Trophoblast cell (in vitro differentiated cells and primary cell): ENCODE data around the gene FRMD4A.
A peak's percentile ranks its signal among the peaks of the same experiment; 100 is the strongest.

ENCODE experiments used
- DNase-seq, 2 donors: peaks; one replicate each; pipeline ENCODE4 v3.0.0-alpha.2; 2016
- H2AFZ ChIP-seq: 2 replicates; pipeline ENCODE4 v1.6.1; 2013; ENCODE audit warnings: low read length, moderate library complexity, mild to moderate bottlenecking; ENCODE audit not compliant: insufficient read depth, poor library complexity
- H2AK5ac ChIP-seq: 2 replicates; pipeline ENCODE4 v1.6.1; 2013; ENCODE audit warnings: mild to moderate bottlenecking, low read length
- H2BK120ac ChIP-seq: 2 replicates; pipeline ENCODE4 v1.6.1; 2013; ENCODE audit warnings: low read length, mild to moderate bottlenecking, moderate library complexity; ENCODE audit not compliant: insufficient read depth, poor library complexity
- H2BK12ac ChIP-seq: 2 replicates; pipeline ENCODE4 v1.6.1; 2013; ENCODE audit warnings: mild to moderate bottlenecking, low read length, moderate library complexity
- H2BK5ac ChIP-seq: 2 replicates; pipeline ENCODE4 v1.6.1; 2013; ENCODE audit warnings: low read length, low read depth, moderate library complexity, mild to moderate bottlenecking; ENCODE audit not compliant: poor library complexity
- H3K14ac ChIP-seq: 2 replicates; pipeline ENCODE4 v1.6.1; 2013; ENCODE audit warnings: mild to moderate bottlenecking, low read length
- H3K18ac ChIP-seq: 2 replicates; pipeline ENCODE4 v1.6.1; 2013; ENCODE audit warnings: mild to moderate bottlenecking, low read length
- H3K23ac ChIP-seq: 2 replicates; pipeline ENCODE4 v1.6.1; 2013; ENCODE audit warnings: low read length
- H3K27ac ChIP-seq: 2 replicates; pipeline ENCODE4 v1.5.1; 2013; ENCODE audit warnings: low read depth, mild to moderate bottlenecking, inconsistent platforms, low read length, moderate library complexity
- H3K27me3 ChIP-seq: 2 replicates; pipeline ENCODE4 v1.6.1; 2013; ENCODE audit warnings: inconsistent platforms, mild to moderate bottlenecking, low read length, moderate library complexity; ENCODE audit not compliant: insufficient read depth
- H3K36me3 ChIP-seq, 2 experiments: 1 replicate in 1 of 2; 2 replicates in 1 of 2; pipeline ENCODE4 v1.6.1; 2013; ENCODE audit warnings: low read length in 2 of 2, mild to moderate bottlenecking in 2 of 2, moderate library complexity in 1 of 2; ENCODE audit not compliant: insufficient read depth in 2 of 2, control insufficient read depth in 1 of 2
- H3K4ac ChIP-seq: 2 replicates; pipeline ENCODE4 v1.6.1; 2013; ENCODE audit warnings: low read depth, mild to moderate bottlenecking, low read length, moderate library complexity
- H3K4me1 ChIP-seq, 2 experiments: 1 replicate in 1 of 2; 2 replicates in 1 of 2; pipeline ENCODE4 v1.6.1; 2013; ENCODE audit warnings: low read length in 2 of 2, mild to moderate bottlenecking in 2 of 2, moderate library complexity in 1 of 2; ENCODE audit not compliant: insufficient read depth in 2 of 2, control insufficient read depth in 1 of 2
- H3K4me2 ChIP-seq: 2 replicates; pipeline ENCODE4 v1.6.1; 2013; ENCODE audit warnings: inconsistent platforms, mild to moderate bottlenecking, low read length, moderate library complexity
- H3K4me3 ChIP-seq: 2 replicates; pipeline ENCODE4 v1.5.1; 2013; ENCODE audit warnings: mild to moderate bottlenecking, low read depth, low read length, inconsistent platforms
- H3K79me1 ChIP-seq: one replicate; pipeline ENCODE4 v1.6.1; 2013; ENCODE audit warnings: low read length
- H3K79me2 ChIP-seq: 2 replicates; pipeline ENCODE4 v1.6.1; 2013; ENCODE audit warnings: low read length, mild to moderate bottlenecking; ENCODE audit not compliant: control insufficient read depth, insufficient read depth, poor library complexity
- H3K9ac ChIP-seq: 2 replicates; pipeline ENCODE4 v1.6.1; 2013; ENCODE audit warnings: mild to moderate bottlenecking, low read length
- H3K9me3 ChIP-seq: 2 replicates; pipeline ENCODE4 v1.6.1; 2013; ENCODE audit warnings: low read depth, mild to moderate bottlenecking, control low read depth, inconsistent platforms, low read length; ENCODE audit not compliant: insufficient read depth
- H4K12ac ChIP-seq: 2 replicates; pipeline ENCODE4 v1.6.1; 2013; ENCODE audit warnings: low read depth, mild to moderate bottlenecking, low read length, moderate library complexity
- H4K8ac ChIP-seq: 2 replicates; pipeline ENCODE4 v1.6.1; 2013; ENCODE audit warnings: low read depth, mild to moderate bottlenecking, low read length, moderate library complexity
- H4K91ac ChIP-seq: one replicate; pipeline ENCODE4 v1.6.1; 2013; ENCODE audit warnings: low read depth, mild to moderate bottlenecking, low read length, moderate library complexity
- WGBS: extraction: QIAGEN DNeasy Blood & Tissue Kit; methylation state at CpG from one replicate; pipeline ENCODE4 v1.1.7; 2013; ENCODE audit warnings: missing lambda C conversion rate; ENCODE audit not compliant: insufficient read length, insufficient coverage; ENCODE audit errors: extremely low coverage; 5-methylcytosine and 5-hydroxymethylcytosine counted together

Gene FRMD4A

DNA sequence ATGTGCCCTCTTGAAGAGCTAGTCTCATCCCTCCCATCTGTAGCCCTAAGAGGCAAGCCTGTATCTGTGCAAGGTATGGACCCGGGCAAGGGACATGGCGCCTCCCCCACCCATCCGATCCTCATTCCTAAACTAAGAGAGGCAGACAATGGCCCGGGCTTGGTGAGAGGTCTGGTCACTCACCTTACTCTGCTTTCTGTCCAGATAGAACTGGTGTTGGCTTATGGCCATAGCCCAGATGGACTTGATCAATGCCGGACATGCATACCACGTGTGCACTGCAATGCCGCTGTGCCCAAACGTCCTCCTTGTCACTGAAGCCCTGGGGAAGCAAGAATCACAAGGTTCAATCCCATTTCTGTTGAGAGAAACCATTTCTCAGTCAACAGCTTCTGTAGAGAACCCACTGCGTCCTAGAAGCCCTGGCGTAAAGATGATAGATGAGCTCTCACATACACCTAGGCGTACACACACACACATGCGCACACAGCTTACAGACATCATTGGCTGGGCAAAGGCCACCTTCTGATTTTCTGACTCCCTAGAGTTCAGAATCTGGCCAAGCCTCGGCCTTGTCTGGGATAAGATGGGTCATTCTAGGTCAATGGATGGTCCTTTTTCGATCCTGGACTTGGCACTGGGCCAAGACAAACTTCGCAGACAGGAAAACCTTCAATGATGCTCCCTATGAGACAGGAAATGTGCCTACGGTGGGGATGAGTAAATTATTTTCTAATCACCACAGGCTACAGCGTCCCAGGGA lies 629.4 kb downstream of the FRMD4A start:
- Histone ChIP-seq H2AFZ (no peak overlapping the region), H3K27me3 (no peaks in the 10 kb centered on the region), H2BK12ac (no peak overlapping the region), H3K4ac (no peak overlapping the region), H2AK5ac (no peak overlapping the region), H4K91ac (no peak overlapping the region), H2BK5ac (no peak overlapping the region), H3K9ac (no peak overlapping the region), H3K4me3 (no peak overlapping the region), H3K23ac (no peak overlapping the region), H3K79me1 (peaks cover 14% of the 10 kb centered on the region), H4K8ac (no peak overlapping the region), H4K12ac (no peak overlapping the region), H3K36me3 (peaks cover 22 to 35% of the 10 kb centered on the region in 2 experiments), H3K14ac (no peak overlapping the region), H3K4me2 (no peak overlapping the region), H2BK120ac (no peak overlapping the region), H3K18ac (no peak overlapping the region), H3K27ac (no peak overlapping the region), H3K4me1 (peaks cover 33 to 36% of the 10 kb centered on the region in 2 experiments), H3K9me3 (no peaks in the 10 kb centered on the region), H3K79me2 (peaks cover 6% of the 10 kb centered on the region)
- no CpG with 5 or more reads among the region's 17 CpGs for WGBS
- DNase-seq = no peak

DNA sequence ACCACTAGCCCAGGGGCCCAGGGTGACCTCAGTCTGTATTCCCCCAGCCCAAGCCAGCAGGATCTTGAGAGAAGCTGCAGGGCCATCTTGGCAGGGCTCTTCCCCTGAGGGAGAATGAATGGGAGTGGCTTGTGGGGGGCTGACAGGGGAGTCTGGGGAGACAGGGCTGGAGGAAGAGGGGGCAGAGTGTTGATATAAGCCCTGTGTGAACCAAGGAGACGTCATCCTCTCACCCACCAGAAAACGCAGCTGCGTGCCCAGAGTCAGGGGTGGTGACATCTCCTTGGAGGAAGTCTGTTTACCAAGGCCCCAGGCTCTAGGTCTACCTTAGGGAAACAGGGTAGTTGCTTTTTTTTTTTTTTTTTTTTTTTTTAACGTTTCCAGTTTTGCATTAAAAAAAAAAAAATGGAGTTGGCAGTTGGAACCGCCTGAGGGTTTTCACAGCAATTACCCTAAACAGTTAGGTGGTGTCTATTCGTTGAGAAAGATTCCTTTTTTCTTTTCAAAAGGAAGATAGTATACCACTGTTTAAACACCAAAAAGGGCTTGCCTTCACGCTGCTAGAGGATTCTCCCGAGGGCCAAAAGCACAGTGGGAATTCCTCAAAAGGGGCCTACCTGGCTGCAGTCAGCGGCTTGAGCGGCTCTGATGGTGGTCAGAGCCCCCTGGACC lies 630.1 kb downstream of the FRMD4A start:
- no peak overlapping the region for H2AK5ac ChIP-seq

DNA sequence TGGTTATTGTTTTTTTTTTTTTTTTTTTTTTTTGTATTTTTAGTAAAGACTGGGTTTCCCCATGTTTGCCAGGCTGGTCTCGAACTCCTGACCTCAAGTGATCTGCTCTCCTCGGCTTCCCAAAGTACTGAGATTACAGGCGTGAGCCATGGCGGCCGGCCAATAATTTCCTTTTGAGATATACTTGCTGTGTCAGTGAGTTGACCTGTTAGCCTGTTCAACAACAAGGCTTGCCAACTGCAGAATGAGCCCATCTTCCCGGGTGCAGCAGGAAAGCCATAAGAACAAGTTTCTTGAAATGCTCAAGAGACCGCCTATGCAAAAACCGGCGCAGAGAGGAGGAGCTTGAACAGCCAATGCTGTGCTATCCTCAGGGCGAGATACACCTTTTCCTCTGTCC lies 631.5 kb downstream of the FRMD4A start:
- Histone ChIP-seq H3K4me3 (no peak overlapping the region), H3K79me1 (peaks cover 5% of the 10 kb centered on the region), H3K4ac (no peak overlapping the region), H3K23ac (no peak overlapping the region), H3K27ac (no peak overlapping the region), H2AK5ac (no peak overlapping the region), H2BK12ac (no peak overlapping the region), H2BK5ac (no peak overlapping the region), H3K36me3 (peaks cover 34 to 48% of the 10 kb centered on the region in 2 experiments), H4K12ac (no peak overlapping the region), H4K91ac (no peak overlapping the region), H3K27me3 (no peaks in the 10 kb centered on the region), H2BK120ac (no peak overlapping the region), H4K8ac (no peak overlapping the region), H3K14ac (no peak overlapping the region), H3K4me1 (peaks cover 17 to 19% of the 10 kb centered on the region in 2 experiments), H3K9ac (no peak overlapping the region), H3K9me3 (no peaks in the 10 kb centered on the region), H3K18ac (no peak overlapping the region), H3K79me2 (no peaks in the 10 kb centered on the region), H2AFZ (no peak overlapping the region), H3K4me2 (no peak overlapping the region)
- no CpG with 5 or more reads among the region's 10 CpGs for WGBS
- no peak for DNase-seq

More for the DNA sequence above, 630.1 kb downstream of the FRMD4A start:
- Histone ChIP-seq H2BK5ac (no peak overlapping the region), H4K12ac (no peak overlapping the region), H2AFZ (no peak overlapping the region), H3K9me3 (no peaks in the 10 kb centered on the region), H3K23ac (no peak overlapping the region), H3K27ac (no peak overlapping the region), H3K79me2 (peaks cover 5% of the 10 kb centered on the region), H3K4me1 (peaks cover 29 to 30% of the 10 kb centered on the region in 2 experiments), H3K4ac (no peak overlapping the region), H4K8ac (no peak overlapping the region), H3K4me3 (no peak overlapping the region), H3K9ac (no peak overlapping the region), H2BK120ac (no peak overlapping the region), H3K79me1 (peaks cover 9% of the 10 kb centered on the region), H2BK12ac (no peak overlapping the region), H3K14ac (no peak overlapping the region), H3K27me3 (no peaks in the 10 kb centered on the region), H4K91ac (no peak overlapping the region), H3K4me2 (no peak overlapping the region), H3K18ac (no peak overlapping the region), H3K36me3 (peaks cover 26 to 42% of the 10 kb centered on the region in 2 experiments)
- WGBS = no CpG with 5 or more reads among the region's 10 CpGs
- DNase-seq = no peak

DNA sequence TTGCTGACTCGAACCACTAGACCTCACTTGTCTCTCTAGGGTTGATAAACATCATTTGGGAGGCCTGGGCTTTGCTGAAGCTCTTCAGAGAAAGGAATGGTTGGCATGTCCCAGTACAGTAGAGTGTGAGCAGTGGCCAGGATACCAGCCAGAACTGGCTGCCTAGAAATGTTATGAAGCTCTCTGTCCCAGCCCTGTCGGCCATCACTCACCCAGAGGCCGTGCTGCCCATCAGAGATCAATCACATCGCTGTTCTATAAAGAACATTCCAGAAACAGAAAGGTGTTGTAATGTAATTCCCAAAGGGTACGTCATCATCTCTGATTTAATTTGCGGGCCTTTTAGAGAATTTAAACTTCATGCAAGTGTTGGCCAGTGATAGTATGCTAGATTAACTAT lies 632.5 kb downstream of the FRMD4A start:
- H3K79me2 ChIP-seq = no peaks in the 10 kb centered on the region
- H3K9me3 ChIP-seq = no peaks in the 10 kb centered on the region
- no peak overlapping the region for H3K23ac ChIP-seq
- no peak overlapping the region for H4K8ac ChIP-seq
- no peak overlapping the region for H3K4me2 ChIP-seq
- DNase-seq = peak; percentile 41 to 72
- H3K36me3 ChIP-seq = peaks cover 43 to 58% of the 10 kb centered on the region in 2 experiments
- no peak overlapping the region for H3K9ac ChIP-seq
- no peak overlapping the region for H4K91ac ChIP-seq
- no peak overlapping the region for H2BK12ac ChIP-seq
- no peaks in the 10 kb centered on the region for H3K79me1 ChIP-seq
- no peak overlapping the region for H2BK120ac ChIP-seq
- no CpG with 5 or more reads among the region's 6 CpGs for WGBS
- H3K27ac ChIP-seq = no peak overlapping the region
- no peak overlapping the region for H3K14ac ChIP-seq
- H3K4me3 ChIP-seq = no peak overlapping the region
- no peaks in the 10 kb centered on the region for H3K27me3 ChIP-seq
- H2BK5ac ChIP-seq = no peak overlapping the region
- no peak overlapping the region for H4K12ac ChIP-seq
- H2AK5ac ChIP-seq = no peak overlapping the region
- H2AFZ ChIP-seq = no peak overlapping the region
- no peak overlapping the region for H3K18ac ChIP-seq
- H3K4me1 ChIP-seq = peaks cover 8 to 11% of the 10 kb centered on the region in 2 experiments
- no peak overlapping the region for H3K4ac ChIP-seq
